GM23248 (cell line): ENCODE results near the gene AKR1A1. TPM values are rescaled to one million over a fixed set of nuclear protein-coding genes. Genes with fewer than 3 reads are reported as not detected.
A peak's percentile ranks its signal among the peaks of the same experiment; 100 is the strongest.
"Not testable (repeated sequence)": the region's sequence is repeated elsewhere in the genome, so short reads cannot be mapped to it uniquely, and the experiment has no call there.

Experiments used
- DNase-seq: peaks from one replicate; pipeline ENCODE4 v3.0.0-alpha.2; 2015
- H2AFZ ChIP-seq: fragments of 200-600 bp; sonication (generic); 2 replicates; pipeline ENCODE4 v1.6.1; 2016; ENCODE audit warnings: antibody characterized with exemption
- H3F3A ChIP-seq: fragments of 200-600 bp; sonication (generic); 2 replicates; pipeline ENCODE4 v1.6.1; 2016; ENCODE audit warnings: mild to moderate bottlenecking, antibody characterized with exemption, mixed run types; ENCODE audit not compliant: insufficient read depth
- H3K27ac ChIP-seq: fragments of 200-600 bp; sonication (generic); 2 replicates; pipeline ENCODE4 v1.5.1; 2016; ENCODE audit warnings: mild to moderate bottlenecking
- H3K27me3 ChIP-seq: fragments of 200-600 bp; sonication (generic); replicated peaks from 2 replicates; pipeline ENCODE4 v1.6.1; 2016; ENCODE audit warnings: mild to moderate bottlenecking; ENCODE audit not compliant: insufficient read depth
- H3K36me3 ChIP-seq: fragments of 200-600 bp; sonication (generic); 2 replicates; pipeline ENCODE4 v1.6.1; 2016; ENCODE audit warnings: low read depth, mild to moderate bottlenecking
- H3K4me1 ChIP-seq: fragments of 200-600 bp; sonication (generic); 2 replicates; pipeline ENCODE4 v1.6.1; 2016; ENCODE audit warnings: mild to moderate bottlenecking; ENCODE audit not compliant: insufficient read depth
- H3K4me2 ChIP-seq: fragments of 200-600 bp; sonication (generic); one replicate; pipeline ENCODE4 v1.6.1; 2016; ENCODE audit warnings: mild to moderate bottlenecking; ENCODE audit not compliant: unreplicated experiment
- H3K4me3 ChIP-seq: fragments of 200-600 bp; sonication (generic); 2 replicates; pipeline ENCODE4 v1.5.1; 2016; ENCODE audit warnings: mild to moderate bottlenecking
- H3K79me2 ChIP-seq: fragments of 200-600 bp; sonication (generic); 2 replicates; pipeline ENCODE4 v1.6.1; 2016; ENCODE audit warnings: mild to moderate bottlenecking; ENCODE audit not compliant: insufficient read depth
- H3K9ac ChIP-seq: fragments of 200-600 bp; sonication (generic); 2 replicates; pipeline ENCODE4 v1.6.1; 2016; ENCODE audit warnings: mild to moderate bottlenecking
- H3K9me2 ChIP-seq: fragments of 200-600 bp; sonication (generic); 2 replicates; pipeline ENCODE4 v1.6.1; 2016; ENCODE audit warnings: mixed run types, mild to moderate bottlenecking, moderate library complexity; ENCODE audit not compliant: insufficient read depth
- H3K9me3 ChIP-seq: fragments of 200-600 bp; sonication (generic); one replicate; pipeline ENCODE4 v1.6.1; 2017; ENCODE audit warnings: low read depth
- H4K20me1 ChIP-seq: fragments of 200-600 bp; sonication (generic); 2 replicates; pipeline ENCODE4 v1.6.0; 2016; ENCODE audit not compliant: insufficient read depth
- EZH2 ChIP-seq: fragments of 200-600 bp; sonication (generic); IDR thresholded peaks from 2 replicates; pipeline ENCODE4 v1.6.1; 2018; ENCODE audit warnings: antibody characterized with exemption, mild to moderate bottlenecking; ENCODE audit not compliant: insufficient read depth, poor library complexity, severe bottlenecking
- EZH2phosphoT487 ChIP-seq: fragments of 200-600 bp; sonication (generic); IDR thresholded peaks from 2 replicates; pipeline ENCODE4 v1.6.1; 2018; ENCODE audit warnings: antibody characterized with exemption, moderate library complexity, mild to moderate bottlenecking, low read depth; ENCODE audit not compliant: insufficient read depth
- WGBS, 2 experiments: methylation state at CpG; one replicate each; pipeline ENCODE4 v1.1.6; 2015 to 2017; ENCODE audit warnings: low lambda C conversion rate in 2 of 2, low coverage in 1 of 2; ENCODE audit errors: missing lambda C conversion rate in 2 of 2; 5-methylcytosine and 5-hydroxymethylcytosine counted together
- in situ Hi-C: fragments of 300-500 bp; cut with MboI; formaldehyde crosslinking; loops from 2 replicates; pipeline ENCODE4 v1.15.0; 2020
- polyA plus RNA-seq: library from polyadenylated mRNA; unstranded; fragments of >200 nt; fragmentation: Nextera tagmentation; extraction: Ambion mirVana; gene quantifications from 2 replicates; pipeline ENCODE4 v1.2.1, GENCODE V29; 2016
- total RNA-seq: library from RNA; depleted of rRNA; stranded (reverse); fragments of >200 nt; shearing (Covaris generic); gene quantifications from 2 replicates; pipeline ENCODE4 v1.2.3, GENCODE V29; 2014

The AKR1A1 gene
- total and polyA plus RNA-seq, 2 experiments from 2014 or later = 86.9 to 106 TPM

DNA sequence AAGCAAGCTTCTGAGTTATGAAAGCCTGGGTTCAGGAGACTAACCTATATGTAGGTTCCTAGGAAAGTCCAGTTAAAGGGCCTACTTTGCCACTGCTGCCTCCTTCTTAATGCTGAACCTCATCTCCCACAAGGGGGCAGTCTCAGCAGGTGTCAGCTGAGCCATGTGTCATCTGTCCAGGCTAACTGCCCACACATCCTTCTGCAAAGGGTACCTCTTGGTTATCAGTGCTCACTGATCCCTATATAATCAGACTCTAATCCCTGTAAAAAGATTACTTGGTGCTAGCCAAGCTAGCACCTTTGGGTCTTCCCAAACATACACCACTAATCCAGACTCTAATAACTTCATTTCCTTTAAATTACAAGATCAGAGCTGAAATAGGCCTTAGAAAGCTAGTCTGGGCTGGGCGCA is 38.0 kb upstream of the AKR1A1 start:
- peaks cover 72% of the 10 kb centered on the region for H3K36me3 ChIP-seq
- TF ChIP-seq EZH2 (no peak), EZH2phosphoT487 (no peak)
- H3K9me2 ChIP-seq = no peaks in the 10 kb centered on the region
- no peaks in the 10 kb centered on the region for H3K9me3 ChIP-seq
- in situ Hi-C loops = no loop called here
- peaks cover 77% of the 10 kb centered on the region for H3F3A ChIP-seq
- no peak overlapping the region for H3K4me3 ChIP-seq
- DNase-seq = peak; percentile 78
- 94 to 96% methylated on average over 1 of the region's 1 CpG for WGBS, 2 experiments
- no peak overlapping the region for H3K9ac ChIP-seq
- H3K4me1 ChIP-seq = no peaks in the 10 kb centered on the region
- H3K79me2 ChIP-seq = peaks cover 43% of the 10 kb centered on the region
- H3K27me3 ChIP-seq = no peaks in the 10 kb centered on the region
- no peak overlapping the region for H2AFZ ChIP-seq
- no peaks in the 10 kb centered on the region for H4K20me1 ChIP-seq
- H3K4me2 ChIP-seq = no peak overlapping the region
- H3K27ac ChIP-seq = no peak overlapping the region

GRCh38 chr1:45513532-45514260 is 36.9 kb upstream of the AKR1A1 start:
- Histone ChIP-seq H3K79me2 (peaks cover 54% of the 10 kb centered on the region), H3K36me3 (peaks cover 79% of the 10 kb centered on the region), H3F3A (peaks cover 69% of the 10 kb centered on the region)
- 86 to 89% methylated on average over 9 of the region's 9 CpGs for WGBS, 2 experiments
- H2AFZ ChIP-seq, H3K9ac ChIP-seq, H3K27ac ChIP-seq, H3K9me2 ChIP-seq, H3K27me3 ChIP-seq, H4K20me1 ChIP-seq, H3K4me3 ChIP-seq, H3K4me1 ChIP-seq, in situ Hi-C loops, H3K4me2 ChIP-seq, DNase-seq, H3K9me3 ChIP-seq: not testable (repeated sequence)

GRCh38 chr1:45516036-45516435 is 34.6 kb upstream of the AKR1A1 start:
- Histone ChIP-seq H3K9ac (no peak overlapping the region), H3K79me2 (peaks cover 77% of the 10 kb centered on the region), H3K9me2 (no peaks in the 10 kb centered on the region), H3K4me2 (no peak overlapping the region), H3K36me3 (peaks cover 66% of the 10 kb centered on the region), H2AFZ (no peak overlapping the region), H3K27me3 (no peaks in the 10 kb centered on the region), H3K27ac (no peak overlapping the region), H3F3A (peaks cover 57% of the 10 kb centered on the region), H3K4me3 (no peak overlapping the region), H3K9me3 (no peaks in the 10 kb centered on the region), H3K4me1 (peaks cover 16% of the 10 kb centered on the region), H4K20me1 (no peaks in the 10 kb centered on the region; the same call in 1 of the 2 replicates)
- no peak for DNase-seq
- WGBS, 2 experiments = 45 to 51% methylated on average over 3 of the region's 3 CpGs
- TF ChIP-seq EZH2phosphoT487 = no peak
- TF ChIP-seq EZH2 = no peak
- in situ Hi-C loops = no loop called here

DNA sequence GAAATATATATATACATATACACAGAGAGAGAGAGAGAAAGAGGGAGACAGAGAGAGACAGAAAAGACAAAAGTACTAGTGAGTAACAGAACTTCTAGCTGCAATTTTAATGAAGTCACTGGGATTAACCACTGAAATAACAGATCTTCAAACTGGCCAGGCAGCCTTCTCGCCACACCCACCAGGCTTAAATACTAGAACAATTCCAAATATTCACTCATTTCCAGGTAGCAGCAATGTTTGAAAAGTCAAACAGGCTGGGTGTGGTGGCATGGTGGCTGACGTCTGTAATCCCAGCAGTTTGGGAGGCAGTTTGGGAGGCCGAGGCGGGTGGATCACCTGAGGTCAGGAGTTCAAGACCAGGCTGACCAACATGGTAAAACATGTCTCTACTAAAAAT is 34.2 kb upstream of the AKR1A1 start:
- Histone ChIP-seq H3K27me3 (no peaks in the 10 kb centered on the region), H3F3A (peaks cover 53% of the 10 kb centered on the region), H3K4me2 (no peak overlapping the region), H3K9me3 (no peaks in the 10 kb centered on the region), H3K36me3 (peaks cover 61% of the 10 kb centered on the region), H3K27ac (no peak overlapping the region), H3K79me2 (peaks cover 82% of the 10 kb centered on the region), H3K9me2 (no peaks in the 10 kb centered on the region), H3K4me1 (peaks cover 16% of the 10 kb centered on the region), H3K4me3 (no peak overlapping the region), H2AFZ (no peak overlapping the region), H3K9ac (no peak overlapping the region), H4K20me1 (no peaks in the 10 kb centered on the region; the same call in 1 of the 2 replicates)
- in situ Hi-C loops = no loop called here
- 78 to 85% methylated on average over 4 of the region's 4 CpGs for WGBS, 2 experiments
- no peak for DNase-seq
- TF ChIP-seq EZH2phosphoT487 (no peak), EZH2 (no peak)

DNA sequence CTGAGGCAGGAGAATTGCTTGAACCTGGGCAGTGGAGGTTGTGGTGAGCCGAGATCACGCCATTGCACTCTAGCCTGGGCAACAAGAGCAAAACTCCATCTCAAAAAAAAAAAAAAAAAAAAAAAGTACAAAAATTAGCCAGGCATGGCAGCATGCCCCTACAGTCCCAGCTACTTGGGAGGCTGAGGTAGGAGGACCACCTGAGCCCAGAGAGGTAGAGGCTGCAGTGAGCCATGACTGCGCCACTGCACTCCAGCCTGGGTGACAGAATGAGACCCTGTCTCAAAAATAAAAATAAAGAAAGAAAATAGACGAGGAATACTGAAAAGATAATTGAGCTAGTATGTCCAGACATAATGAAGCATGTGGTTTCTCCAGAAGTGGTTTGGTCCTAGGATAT is 32.3 kb upstream of the AKR1A1 start:
- DNase-seq, in situ Hi-C loops, H3K27me3 ChIP-seq, H4K20me1 ChIP-seq, H2AFZ ChIP-seq, H3K9me2 ChIP-seq, H3K9me3 ChIP-seq, H3K27ac ChIP-seq: not testable (repeated sequence)
- H3K4me1 ChIP-seq = peaks cover 25% of the 10 kb centered on the region
- WGBS, 2 experiments = 95 to 98% methylated on average over 4 of the region's 4 CpGs
- H3K4me3 ChIP-seq = peak overlapping the region; percentile 98
- peaks cover 46% of the 10 kb centered on the region for H3K36me3 ChIP-seq
- H3K79me2 ChIP-seq = peaks cover 77% of the 10 kb centered on the region
- 0 out of 2 replicates have a peak overlapping the region, but pooled peaks have one; percentile 38 for H3K9ac ChIP-seq
- H3K4me2 ChIP-seq = peak overlapping the region; percentile 62
- peaks cover 51% of the 10 kb centered on the region for H3F3A ChIP-seq
